IPS-18c (cell line): ENCODE measurements around the gene SH2D2A.
A peak's percentile ranks its signal among the peaks of the same experiment; 100 is the strongest.
"Not testable (repeated sequence)": the region's sequence is repeated elsewhere in the genome, so short reads cannot be mapped to it uniquely, and the experiment has no call there.

ENCODE experiments used
- H3K4me3 ChIP-seq: 2 replicates; pipeline ENCODE4 v1.7.0; 2013; ENCODE audit warnings: low read depth, mild to moderate bottlenecking, low read length, moderate library complexity; ENCODE audit not compliant: insufficient read depth
- H3K9me3 ChIP-seq: one replicate; pipeline ENCODE4 v1.6.1; 2013; ENCODE audit warnings: mild to moderate bottlenecking, low read length, moderate library complexity; ENCODE audit not compliant: control insufficient read depth, insufficient read depth

The SH2D2A gene

GRCh38 chr1:156767879-156768604 is 48.6 kb downstream of the SH2D2A start:
- H3K9me3 ChIP-seq = peaks cover 2% of the 10 kb centered on the region
- H3K4me3 ChIP-seq = peak overlapping the region; percentile 91

- peaks cover 2% of the 10 kb centered on the region for H3K9me3 ChIP-seq
- H3K4me3 ChIP-seq = peak within 1 kb of the TSS; percentile 91
These were observed 49.4 kb downstream of the SH2D2A start, which contains the start of gene PRCC for GRCh38 chr1:156767101-156767878. PRCC (plus strand) TSS chr1:156767535; CDS start chr1:156767772, 237 bp downstream.

GRCh38 chr1:156766298-156767100 is 50.1 kb downstream of the SH2D2A start:
- Histone ChIP-seq H3K9me3 (peaks cover 2% of the 10 kb centered on the region), H3K4me3 (peak overlapping the region; percentile 66)

GRCh38 chr1:156765666-156766065 is 51.0 kb downstream of the SH2D2A start:
- no peak overlapping the region for H3K4me3 ChIP-seq
- H3K9me3 ChIP-seq = peaks cover 2% of the 10 kb centered on the region

- not testable (repeated sequence) for H3K4me3 ChIP-seq, H3K9me3 ChIP-seq
These were observed 51.5 kb downstream of the SH2D2A start for GRCh38 chr1:156765136-156765535.

- Histone ChIP-seq H3K4me3 (no peak overlapping the region), H3K9me3 (no peaks in the 10 kb centered on the region)
These were observed 55.9 kb downstream of the SH2D2A start for GRCh38 chr1:156760796-156761104.

- no peaks in the 10 kb centered on the region for H3K9me3 ChIP-seq
- H3K4me3 ChIP-seq = no peak overlapping the region; the same call in 1 of the 2 replicates
These were observed 56.4 kb downstream of the SH2D2A start for GRCh38 chr1:156760092-156760795.

- H3K4me3 ChIP-seq, H3K9me3 ChIP-seq: not testable (repeated sequence)
These were observed 58.9 kb downstream of the SH2D2A start for GRCh38 chr1:156757572-156758253.

GRCh38 chr1:156756355-156756754 is 60.3 kb downstream of the SH2D2A start:
- no peak overlapping the region for H3K4me3 ChIP-seq
- no peaks in the 10 kb centered on the region for H3K9me3 ChIP-seq
